Measurements from ENCODE around the gene MYO7B.

MYO7B gene

DNA sequence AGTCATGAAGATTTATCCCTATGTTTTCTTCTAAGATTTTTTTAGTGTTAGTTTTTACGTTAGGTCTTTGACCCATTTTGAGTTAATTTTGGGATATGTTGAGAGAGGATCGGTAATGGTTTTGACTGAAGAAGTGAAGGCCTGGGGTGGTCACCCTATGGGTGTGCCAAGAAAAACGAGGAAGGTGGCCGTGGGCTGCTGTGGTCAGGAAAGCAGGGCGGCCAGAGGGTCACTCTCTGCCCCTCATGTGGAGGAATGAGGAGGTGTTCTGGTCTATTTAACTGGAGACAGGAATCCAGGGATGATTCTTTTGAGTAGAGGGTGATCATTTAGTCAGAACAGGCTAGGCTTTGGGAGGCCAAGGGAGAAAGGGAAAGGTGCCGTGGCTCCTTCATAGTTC is 50.7 kb downstream of the MYO7B start:
- in situ Hi-C loops (cut with MboI; ENCODE audit: low sequenced_read_pairs), result no loop called here

DNA sequence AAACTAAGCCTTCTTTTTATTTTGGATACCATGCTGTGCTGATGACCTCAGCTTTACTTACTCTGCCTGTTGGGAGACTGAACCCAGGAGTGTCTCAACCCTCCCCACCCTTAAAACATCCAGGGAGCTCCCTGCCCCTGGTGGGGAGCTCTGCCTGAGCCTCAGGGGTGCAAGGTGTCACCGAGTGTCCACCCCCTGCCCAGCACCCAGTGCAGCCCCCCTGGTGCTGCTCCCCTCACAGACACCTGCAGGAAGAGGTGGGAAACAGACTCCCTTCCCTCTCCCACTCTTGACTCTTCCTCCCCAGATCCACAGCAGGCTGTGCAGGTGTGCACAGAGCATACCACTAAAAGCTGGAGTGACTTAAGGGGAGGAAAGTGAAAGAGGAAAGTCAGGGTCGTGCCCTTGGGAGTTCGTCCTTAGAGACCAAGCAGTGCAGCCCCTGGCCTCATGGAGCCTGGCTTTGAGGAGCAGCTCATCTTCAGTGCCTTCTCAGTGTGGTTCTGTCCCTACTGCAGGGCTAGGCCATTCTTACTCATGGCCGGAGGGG is 51.3 kb downstream of the MYO7B start:
- in situ Hi-C loops (cut with MboI; ENCODE audit: low sequenced_read_pairs), result no loop called here

DNA sequence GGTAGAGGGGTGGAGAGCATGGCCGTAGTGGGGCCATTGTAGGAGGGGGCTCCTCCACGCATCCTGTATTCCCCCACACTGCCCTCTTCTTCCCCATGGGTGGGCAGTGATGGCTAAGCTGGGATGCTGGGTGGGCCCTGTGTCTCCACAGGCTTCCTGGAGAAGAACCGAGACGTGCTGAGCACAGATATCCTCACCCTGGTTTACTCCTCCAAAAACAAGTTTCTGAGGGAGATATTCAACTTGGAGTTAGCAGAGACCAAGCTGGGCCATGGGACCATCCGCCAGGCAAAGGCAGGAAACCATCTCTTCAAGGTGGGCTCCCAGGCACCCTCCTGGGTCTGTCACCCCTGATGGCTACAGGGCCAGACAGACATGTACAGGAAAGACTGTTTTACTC is 52.8 kb downstream of the MYO7B start:
- in situ Hi-C loops (cut with MboI; ENCODE audit: low sequenced_read_pairs), result no loop called here

DNA sequence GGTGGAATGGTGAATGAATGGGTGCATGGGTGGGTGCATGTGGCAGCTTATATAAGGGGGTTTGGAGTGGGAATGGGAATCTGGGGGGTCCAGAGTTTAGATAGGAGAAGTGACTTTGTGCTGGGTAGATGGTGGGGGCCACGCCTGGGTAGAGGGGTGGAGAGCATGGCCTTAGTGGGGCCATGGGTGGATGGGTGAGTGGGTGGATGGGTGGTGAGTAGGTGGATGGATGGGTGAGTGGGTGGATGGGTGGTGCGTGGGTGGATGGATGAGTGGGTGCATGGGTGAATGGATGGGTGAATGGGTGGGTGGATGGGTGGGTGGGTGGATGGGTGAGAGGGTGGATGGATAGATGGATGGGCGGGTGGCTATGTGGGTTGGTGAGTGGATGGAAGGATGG is 53.9 kb downstream of the MYO7B start:
- in situ Hi-C loops (cut with MboI; ENCODE audit: low sequenced_read_pairs), result no loop called here

DNA sequence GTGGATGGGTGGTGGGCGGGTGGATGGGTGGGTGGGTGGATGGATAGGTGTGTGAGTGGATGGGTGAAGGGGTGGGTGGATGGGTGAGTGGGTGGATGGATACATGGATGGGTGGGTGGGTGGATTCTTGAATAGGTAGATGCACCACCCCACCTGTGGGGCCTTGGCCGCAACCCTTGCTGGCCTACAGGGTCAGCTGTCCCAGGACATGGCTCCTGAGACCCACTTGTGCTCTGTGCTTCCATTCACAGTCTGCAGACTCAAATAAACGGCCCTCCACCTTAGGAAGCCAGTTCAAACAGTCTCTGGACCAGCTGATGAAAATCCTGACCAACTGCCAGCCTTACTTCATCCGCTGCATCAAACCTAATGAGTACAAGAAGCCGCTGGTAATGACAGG is 54.4 kb downstream of the MYO7B start:
- in situ Hi-C loops (cut with MboI; ENCODE audit: low sequenced_read_pairs), result no loop called here

DNA sequence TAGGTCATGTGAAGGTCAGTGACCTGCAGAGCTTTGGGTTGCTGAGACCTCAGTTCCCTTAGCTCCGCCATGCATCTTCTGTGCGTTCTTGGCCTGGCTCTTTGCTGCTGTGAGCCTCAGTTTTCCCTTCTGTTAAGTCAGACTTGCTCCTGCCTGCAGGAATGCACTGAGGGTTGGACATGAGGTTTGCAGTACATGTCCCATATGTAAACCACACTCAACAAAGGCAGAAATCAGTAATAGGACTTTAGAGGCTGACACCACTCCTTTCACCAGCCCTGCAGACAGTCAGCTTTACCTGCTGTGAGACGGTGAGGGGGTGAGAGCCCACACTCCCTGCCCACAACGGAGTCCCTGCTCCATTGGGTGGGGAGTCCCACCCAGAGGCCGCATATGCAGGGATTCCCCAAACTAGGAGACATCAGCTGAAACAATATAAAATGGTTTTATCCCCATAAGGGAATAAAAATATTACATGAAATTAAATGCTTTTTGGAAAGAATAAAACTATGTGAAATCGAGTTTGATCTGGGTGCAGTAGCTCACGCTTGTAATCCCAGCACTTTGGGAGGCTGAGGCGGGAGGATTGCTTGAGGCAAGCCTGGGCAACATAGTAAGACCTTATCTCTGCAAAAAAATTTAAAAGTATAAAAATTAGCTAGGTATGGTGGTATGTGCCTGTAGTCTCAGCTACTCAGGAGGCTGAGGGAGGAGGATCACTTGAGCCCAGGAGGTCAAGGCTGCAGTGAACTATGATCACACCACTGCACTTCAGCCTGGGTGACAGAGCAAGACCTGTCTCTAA is 55.1 kb downstream of the MYO7B start:
- in situ Hi-C loops (cut with MboI; ENCODE audit: low sequenced_read_pairs), result no loop called here

DNA sequence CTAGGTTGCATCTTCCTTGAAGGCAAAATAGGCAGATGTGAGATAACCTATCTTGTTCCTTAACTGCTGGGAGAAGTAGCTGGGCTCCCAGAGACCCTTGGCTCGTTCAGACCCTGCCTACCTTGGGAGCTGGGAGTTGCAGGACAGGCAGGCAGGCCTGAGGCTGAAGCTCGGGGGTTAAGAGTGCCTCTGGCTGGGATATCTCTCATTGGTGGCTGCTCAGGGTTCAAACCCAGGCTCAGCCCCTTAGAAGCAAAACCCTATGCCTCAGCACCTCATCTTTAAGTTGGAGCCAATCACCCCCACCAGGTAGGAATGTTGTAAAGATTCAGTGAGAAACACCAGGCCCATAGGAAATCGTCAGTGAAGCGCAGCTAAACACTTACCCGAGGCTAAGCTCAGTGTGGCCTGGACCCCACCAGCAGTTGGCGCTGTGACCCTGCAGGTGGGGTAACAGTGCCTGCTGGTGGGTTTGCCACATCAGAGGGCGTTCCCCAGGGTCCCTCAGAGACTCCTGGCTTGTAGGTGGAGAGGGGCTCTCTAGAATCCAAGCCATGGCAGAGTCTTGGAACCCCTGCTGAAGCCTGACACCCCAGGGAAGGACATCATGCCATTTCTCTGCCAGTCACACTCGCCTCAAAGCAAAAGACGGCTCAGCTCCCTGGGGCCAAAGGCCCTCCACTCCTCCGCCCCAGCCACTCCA is 55.9 kb downstream of the MYO7B start:
- in situ Hi-C loops (cut with MboI; ENCODE audit: low sequenced_read_pairs), result no loop called here

DNA sequence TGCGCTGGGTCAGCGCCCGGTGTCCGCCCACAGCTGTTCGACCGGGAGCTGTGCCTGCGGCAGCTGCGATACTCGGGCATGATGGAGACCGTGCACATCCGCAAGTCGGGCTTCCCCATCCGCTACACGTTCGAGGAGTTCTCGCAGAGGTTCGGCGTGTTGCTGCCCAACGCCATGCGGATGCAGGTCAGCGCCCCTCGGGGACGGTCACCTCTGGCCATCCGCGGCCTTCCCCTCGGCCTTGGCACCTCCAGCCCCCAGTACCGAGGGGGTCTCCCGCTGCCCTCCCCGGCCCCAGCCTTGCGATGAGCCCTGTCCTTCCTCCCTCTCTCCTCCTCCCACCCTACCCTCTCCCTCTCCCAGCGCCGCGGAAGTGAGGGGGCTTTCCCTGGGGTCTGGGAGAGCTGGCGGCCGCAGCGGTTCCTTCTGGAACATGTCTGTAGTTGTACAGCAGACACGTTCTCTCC is 57.3 kb downstream of the MYO7B start:
- in situ Hi-C loops (cut with MboI; ENCODE audit: low sequenced_read_pairs), result no loop called here

DNA sequence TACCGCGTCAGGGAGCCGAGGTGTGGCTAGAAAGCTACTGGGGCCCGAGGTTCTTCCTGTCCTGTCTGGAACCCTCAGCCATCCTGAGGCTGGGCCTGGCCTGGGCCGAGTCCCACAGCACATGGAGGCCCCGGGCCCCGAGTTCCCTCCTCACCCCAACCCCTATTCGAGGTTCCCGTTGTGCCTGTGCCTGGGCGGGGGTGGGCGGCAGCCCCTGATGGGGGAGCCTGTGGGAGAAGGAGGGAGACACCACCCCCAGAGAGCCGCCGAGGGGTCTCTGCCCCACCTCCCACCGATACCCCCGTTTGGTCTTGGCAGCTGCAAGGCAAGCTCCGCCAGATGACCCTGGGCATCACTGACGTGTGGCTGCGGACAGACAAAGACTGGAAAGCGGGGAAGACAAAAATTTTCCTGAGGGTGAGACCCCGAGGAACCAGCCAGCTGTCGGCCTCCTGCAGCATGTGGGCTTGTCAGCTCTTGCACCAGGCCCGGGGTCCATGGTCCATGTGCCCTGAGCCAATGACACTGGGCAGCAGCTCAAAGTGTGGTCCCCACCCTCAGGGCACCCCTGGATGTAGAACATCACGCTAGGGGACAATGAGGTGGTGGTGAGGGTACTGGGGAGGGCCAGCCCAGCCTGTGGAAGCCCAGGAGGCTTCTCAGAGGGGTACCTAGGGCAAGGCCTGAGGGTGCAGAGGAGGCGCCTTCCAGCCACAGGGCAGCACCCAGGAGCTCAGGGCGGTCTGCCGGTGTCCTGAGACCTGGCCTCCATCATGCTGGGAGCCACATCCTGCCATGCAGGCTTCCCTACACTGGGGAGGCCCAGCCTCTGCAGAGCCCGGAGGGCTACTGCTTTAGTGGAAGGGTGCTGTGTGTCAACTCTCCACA is 58.0 kb downstream of the MYO7B start:
- in situ Hi-C loops (cut with MboI; ENCODE audit: low sequenced_read_pairs), result no loop called here

DNA sequence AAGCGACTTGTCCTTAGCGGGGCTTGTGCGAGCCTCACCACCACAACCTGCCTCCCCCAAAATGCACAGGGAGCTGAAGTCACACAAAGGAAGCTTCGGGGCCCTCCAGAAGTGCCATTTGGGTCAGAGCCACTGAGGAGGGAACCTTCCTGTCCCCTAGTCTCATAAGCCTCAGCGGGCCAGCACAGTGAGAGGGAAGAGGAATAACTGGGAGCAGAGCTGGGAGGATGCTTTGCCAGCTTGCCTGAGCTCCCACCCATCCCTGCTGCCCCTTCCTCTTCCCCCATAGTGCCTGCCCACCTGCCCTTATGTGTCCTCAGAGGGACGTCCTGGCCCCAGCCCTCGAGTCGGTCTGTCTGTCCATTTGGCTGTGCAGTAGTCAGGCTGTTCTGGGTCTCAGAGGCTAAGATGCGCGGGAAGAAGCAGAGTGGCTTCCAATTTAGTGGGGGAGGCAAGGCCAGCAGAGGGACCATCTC is 58.7 kb downstream of the MYO7B start:
- in situ Hi-C loops (cut with MboI; ENCODE audit: low sequenced_read_pairs), result no loop called here

DNA sequence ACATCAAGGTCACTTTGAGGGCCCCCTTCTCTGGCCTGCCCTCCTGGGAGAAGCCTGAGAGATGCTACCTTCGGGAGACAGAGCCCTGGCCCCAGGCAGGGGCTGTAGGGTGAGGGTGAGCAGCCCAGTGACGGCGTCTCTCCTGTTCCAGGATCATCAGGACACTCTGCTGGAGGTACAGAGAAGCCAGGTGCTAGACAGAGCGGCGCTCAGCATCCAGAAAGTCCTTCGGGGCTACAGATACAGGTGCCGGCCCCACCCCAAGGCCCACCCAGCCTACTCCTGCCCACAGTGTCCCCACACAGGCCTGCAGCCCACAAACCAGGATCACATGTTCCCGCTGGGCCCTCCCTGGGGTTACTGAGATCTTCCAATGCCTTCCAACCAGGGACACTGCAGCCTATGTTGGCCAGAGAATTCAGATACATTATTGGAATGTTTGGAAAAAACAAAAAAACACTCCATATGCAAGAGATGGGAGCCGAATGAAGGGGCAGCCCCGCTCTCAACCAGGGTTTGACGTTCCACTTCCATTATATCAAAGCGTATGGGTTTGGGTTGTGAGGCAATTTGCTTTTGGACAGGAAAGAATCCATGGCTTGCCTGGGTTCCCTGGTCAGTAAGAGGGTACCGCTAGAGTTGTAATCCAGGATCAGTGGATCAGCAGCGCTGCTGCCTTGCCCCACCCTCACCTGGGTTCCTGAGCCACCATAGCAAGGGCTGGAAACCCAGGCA is 61.0 kb downstream of the MYO7B start:
- in situ Hi-C loops (cut with MboI; ENCODE audit: low sequenced_read_pairs), result no loop called here

DNA sequence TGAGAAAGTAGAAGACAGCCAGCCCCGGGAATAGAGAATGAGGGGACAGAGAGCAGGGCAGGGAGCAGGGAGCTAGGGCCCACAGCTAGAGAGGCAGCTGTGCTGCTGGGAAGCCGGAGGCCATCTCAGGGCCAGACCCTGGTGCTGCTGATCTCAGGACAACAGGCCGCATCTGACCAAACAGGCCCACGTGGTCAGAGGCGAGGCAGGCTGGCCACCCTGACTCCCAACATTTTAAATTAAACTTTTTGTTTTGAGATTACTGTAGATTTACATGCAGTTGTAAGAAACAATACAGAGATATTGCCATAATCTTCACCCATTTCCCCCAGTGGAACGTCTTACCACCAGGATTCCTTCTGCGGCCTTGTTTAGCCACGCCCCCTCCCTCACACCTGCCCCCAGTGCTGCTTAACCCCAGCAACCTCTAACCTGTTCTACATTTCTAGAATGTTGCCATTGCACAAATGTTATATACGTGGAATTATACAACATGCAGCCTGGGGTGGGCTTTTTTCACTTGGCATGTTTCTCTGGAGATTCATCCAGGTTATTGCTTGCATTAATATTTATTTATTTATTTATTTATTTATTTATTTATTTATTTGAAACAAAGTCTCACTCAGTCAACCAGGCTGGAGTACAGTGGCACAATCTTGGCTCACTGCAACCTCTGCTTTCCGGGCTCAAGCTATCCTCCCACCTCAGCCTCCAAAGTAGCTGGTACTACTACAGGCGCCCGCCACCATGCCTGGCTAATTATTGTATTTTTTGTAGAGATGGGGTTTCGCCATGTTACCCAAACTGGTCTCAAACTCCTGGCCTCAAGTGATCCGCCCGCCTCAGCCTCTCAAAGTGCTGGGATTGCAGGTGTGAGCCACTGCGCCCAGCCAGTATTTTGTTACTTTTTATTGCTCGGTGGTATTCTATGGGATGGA is 61.8 kb downstream of the MYO7B start:
- in situ Hi-C loops (cut with MboI; ENCODE audit: low sequenced_read_pairs), result no loop called here

DNA sequence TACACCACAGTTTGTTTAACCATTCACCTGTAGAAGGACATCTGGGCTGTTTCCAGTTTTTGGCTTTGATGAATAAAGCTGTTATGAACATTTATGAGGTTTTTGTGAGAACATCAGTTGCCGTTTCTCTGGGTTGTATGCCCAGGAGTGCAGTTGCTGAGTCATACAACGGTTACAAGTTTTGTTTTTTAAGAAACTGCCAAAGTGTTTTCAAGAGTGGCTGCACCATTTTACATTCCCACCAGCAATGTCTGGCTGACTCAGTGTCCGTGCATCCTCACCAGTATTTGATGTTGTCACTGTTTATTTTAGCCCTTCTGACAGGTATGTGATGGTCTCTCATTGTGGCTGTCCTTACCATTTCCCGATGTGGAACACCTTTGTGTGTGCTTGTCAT is 62.5 kb downstream of the MYO7B start:
- in situ Hi-C loops (cut with MboI; ENCODE audit: low sequenced_read_pairs), result no loop called here

DNA sequence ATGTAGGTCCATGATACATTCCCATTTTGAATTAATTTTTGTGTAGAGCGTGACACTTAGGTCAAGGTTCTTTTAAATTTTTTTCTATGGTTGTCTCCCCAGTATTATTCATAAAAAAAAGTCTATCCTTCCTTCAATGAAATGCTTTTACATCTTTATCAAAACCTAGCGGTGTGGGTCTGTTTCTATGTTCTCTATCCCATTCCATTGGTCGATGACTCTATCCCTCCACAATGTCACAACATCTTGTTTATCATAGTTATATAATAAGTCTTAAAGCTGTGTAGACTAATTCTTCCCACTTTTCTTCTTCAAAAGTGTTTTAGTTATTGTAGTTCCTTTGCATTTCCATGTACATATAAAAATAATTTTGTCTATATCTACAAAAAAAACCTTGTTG is 63.2 kb downstream of the MYO7B start:
- in situ Hi-C loops (cut with MboI; ENCODE audit: low sequenced_read_pairs), result no loop called here

DNA sequence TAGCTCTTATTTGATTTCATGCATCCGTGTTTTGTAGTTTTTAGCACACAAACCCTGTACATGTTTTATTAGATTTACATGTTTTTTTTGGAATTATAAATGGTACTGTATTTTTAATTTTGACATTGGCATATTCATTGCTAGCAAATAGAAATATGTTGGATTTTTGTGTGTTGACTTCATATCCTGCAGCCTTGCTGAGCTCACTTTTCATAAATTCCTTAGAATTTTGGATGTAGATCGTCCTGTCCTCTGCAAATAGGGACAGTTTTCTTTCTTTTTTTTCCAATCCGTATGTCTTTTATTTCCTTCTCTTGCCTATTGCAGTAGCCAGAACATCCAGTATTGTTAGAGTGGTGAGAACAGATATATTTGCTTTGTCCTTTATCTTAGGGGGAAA is 63.7 kb downstream of the MYO7B start:
- in situ Hi-C loops (cut with MboI; ENCODE audit: low sequenced_read_pairs), result no loop called here

DNA sequence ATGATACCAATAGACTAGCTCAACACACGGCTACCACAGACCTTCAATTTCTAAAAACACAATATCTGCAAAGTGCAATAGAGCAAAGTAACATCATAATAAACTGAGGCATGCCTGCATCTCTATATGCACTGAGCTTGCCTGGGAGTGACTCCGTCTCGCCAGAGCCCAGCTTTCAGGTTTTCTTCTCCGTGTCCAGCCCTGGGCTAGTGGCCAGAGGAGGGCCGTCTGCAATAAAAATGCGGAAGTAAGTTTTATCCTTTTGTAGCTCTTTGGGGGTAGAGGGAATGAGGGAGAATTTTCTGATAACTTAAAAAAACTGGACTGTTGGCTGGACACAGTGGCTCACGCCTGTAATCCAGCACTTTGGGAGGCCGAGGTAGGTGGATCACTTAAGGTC is 69.5 kb downstream of the MYO7B start:
- in situ Hi-C loops (cut with MboI; ENCODE audit: low sequenced_read_pairs), result no loop called here

DNA sequence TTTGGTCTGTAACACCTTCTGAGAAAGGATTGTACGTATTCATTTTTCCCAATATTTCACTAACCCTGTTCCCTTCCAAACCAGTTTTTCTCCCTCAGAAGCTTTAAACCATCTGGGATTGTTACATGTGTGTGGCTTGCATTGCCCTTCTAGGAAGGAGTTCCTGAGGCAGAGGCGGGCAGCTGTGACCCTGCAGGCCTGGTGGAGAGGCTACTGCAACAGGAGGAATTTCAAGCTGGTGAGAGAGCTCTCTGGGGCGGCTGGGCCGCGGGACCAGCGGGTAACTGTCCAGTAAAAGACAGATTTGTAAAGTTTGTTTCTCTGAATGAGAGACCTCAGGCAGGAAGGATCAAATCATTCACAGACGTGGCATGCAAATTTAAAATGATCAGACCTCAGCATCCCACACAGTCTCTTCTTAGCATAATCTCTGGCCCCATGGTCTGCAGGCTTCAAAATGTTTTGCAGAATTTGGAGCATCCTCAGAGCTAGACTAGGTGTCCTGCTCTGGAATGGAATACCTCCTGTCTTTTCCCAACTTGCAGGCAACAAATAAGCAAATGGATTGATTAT is 70.3 kb downstream of the MYO7B start:
- in situ Hi-C loops (cut with MboI; ENCODE audit: low sequenced_read_pairs), result no loop called here

DNA sequence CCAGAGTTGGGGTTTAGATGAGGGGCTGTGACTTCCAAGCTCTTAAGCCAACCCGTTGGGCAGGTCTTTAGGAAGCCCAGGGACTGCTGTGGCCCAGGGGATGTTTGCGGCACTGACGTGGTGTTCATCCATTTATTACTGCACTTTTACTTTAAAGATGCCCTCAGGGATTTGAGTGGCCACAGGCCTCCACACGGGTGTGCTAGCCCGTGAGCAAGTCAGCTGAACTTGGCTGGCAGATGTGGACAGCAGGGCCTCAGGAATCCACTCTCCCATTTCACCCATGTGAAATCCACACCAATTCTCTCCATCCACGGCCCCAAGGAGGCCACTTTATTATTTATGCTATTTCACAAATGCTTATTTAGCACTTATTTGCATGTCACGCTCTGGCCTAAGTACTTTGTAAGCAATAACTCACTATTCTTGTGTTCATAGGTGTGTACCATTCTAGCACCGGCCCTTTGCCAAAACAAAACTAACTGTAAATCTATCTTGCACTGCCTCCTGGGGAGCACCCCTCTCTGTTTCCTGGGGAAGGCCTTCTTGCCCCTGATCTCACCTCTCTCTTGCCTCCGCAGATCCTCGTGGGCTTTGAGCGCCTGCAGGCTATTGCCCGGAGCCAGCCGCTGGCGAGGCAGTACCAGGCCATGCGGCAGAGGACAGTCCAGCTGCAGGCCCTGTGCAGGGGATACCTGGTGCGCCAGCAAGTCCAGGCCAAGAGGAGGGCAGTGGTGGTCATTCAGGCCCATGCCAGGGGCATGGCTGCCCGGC is 71.3 kb downstream of the MYO7B start:
- in situ Hi-C loops (cut with MboI; ENCODE audit: low sequenced_read_pairs), result no loop called here

All from HL-60/S4 treated with phorbol 12-myristate 13-acetate at 8.2 ng/mL for 4 days and 3 days (cell line).